ENCODE measurements around the gene CPED1.

DNA sequence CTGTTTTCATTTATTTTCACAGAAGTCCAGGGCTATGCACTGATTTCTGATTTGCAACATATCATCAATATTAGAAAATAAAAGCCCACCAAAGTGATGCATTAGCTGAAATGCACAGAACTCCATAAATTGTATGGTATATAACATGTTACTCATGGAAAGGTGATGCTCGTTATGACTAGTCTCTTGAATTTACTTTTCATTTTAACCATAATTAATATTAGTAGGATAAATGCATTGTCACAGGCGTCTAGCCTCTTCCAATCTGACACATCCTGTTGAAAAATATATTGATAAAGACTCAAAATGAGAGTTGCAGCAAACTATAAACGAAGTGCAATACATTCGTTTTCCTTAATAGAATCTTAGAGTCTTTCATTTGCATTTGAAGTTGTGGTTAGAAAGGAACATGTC lies 92.4 kb downstream of the CPED1 start:
- TF ChIP-seq, protein P1, sequence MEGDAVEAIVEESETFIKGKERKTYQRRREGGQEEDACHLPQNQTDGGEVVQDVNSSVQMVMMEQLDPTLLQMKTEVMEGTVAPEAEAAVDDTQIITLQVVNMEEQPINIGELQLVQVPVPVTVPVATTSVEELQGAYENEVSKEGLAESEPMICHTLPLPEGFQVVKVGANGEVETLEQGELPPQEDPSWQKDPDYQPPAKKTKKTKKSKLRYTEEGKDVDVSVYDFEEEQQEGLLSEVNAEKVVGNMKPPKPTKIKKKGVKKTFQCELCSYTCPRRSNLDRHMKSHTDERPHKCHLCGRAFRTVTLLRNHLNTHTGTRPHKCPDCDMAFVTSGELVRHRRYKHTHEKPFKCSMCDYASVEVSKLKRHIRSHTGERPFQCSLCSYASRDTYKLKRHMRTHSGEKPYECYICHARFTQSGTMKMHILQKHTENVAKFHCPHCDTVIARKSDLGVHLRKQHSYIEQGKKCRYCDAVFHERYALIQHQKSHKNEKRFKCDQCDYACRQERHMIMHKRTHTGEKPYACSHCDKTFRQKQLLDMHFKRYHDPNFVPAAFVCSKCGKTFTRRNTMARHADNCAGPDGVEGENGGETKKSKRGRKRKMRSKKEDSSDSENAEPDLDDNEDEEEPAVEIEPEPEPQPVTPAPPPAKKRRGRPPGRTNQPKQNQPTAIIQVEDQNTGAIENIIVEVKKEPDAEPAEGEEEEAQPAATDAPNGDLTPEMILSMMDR (IDR thresholded peaks at IDR 0.05; ENCODE audit: low read length) = no peak
- TF ChIP-seq EZH2 (optimal IDR thresholded peaks at IDR 0.05; ENCODE audit: low read depth, low read length) = no peak
